ENCODE measurements around the gene RALB.

RALB gene

GRCh38 chr2:120252225-120253020, at the start of gene RALB:
TSS of gene RALB (plus strand) at chr2:120252852. CDS start at chr2:120278665, 25,813 bp downstream.
- peak; percentile 95 to 98 (median 98) for DNase-seq (ENCODE audit: low read depth in 3 of 3)

GRCh38 chr2:120203251-120204021, 49.2 kb upstream of the RALB start:
- DNase-seq (ENCODE audit: low read depth in 3 of 3): no peak

- DNase-seq (ENCODE audit: low read depth in 3 of 3): no peak
These were observed 48.6 kb upstream of the RALB start for GRCh38 chr2:120204022-120204405.

- DNase-seq (ENCODE audit: low read depth in 3 of 3): no peak
These were observed 48.2 kb upstream of the RALB start for GRCh38 chr2:120204417-120204816.

GRCh38 chr2:120204945-120205670, 47.5 kb upstream of the RALB start:
- DNase-seq (ENCODE audit: low read depth in 3 of 3): no peak

- DNase-seq (ENCODE audit: low read depth in 3 of 3): no peak
These were observed 46.5 kb upstream of the RALB start for GRCh38 chr2:120206022-120206581.

GRCh38 chr2:120208381-120209353, 44.0 kb upstream of the RALB start:
- no peak for DNase-seq (ENCODE audit: low read depth in 3 of 3)

- no peak for DNase-seq (ENCODE audit: low read depth in 3 of 3)
These were observed 43.0 kb upstream of the RALB start for GRCh38 chr2:120209427-120210269.

- DNase-seq (ENCODE audit: low read depth in 3 of 3): no peak
These were observed 42.4 kb upstream of the RALB start for GRCh38 chr2:120210270-120210693.

- DNase-seq (ENCODE audit: low read depth in 3 of 3): no peak
These were observed 34.5 kb upstream of the RALB start for GRCh38 chr2:120218181-120218580.

GRCh38 chr2:120219291-120219690, 33.4 kb upstream of the RALB start:
- no peak for DNase-seq (ENCODE audit: low read depth in 3 of 3)

- no peak for DNase-seq (ENCODE audit: low read depth in 3 of 3)
These were observed 32.9 kb upstream of the RALB start for GRCh38 chr2:120219766-120220165.

- DNase-seq (ENCODE audit: low read depth in 3 of 3): no peak
These were observed 31.9 kb upstream of the RALB start for GRCh38 chr2:120220756-120221155.

GRCh38 chr2:120221616-120222015, 31.0 kb upstream of the RALB start:
- DNase-seq (ENCODE audit: low read depth in 3 of 3): no peak

- no peak for DNase-seq (ENCODE audit: low read depth in 3 of 3)
These were observed 30.2 kb upstream of the RALB start for GRCh38 chr2:120222186-120223033.

- DNase-seq (ENCODE audit: low read depth in 3 of 3): peak; percentile 88 to 92 (median 88)
These were observed 29.4 kb upstream of the RALB start, which contains the start of gene TMEM185B for GRCh38 chr2:120223034-120223912. TSS of gene TMEM185B (minus strand) at chr2:120223400. CDS start at chr2:120222976, 424 bp downstream.

- DNase-seq (ENCODE audit: low read depth in 3 of 3): no peak
These were observed 28.4 kb upstream of the RALB start for GRCh38 chr2:120224256-120224655.
